Effector memory CD8-positive, alpha-beta T cell (primary cell): ENCODE measurements around the gene CELA2B.
"Not testable (repeated sequence)": the region's sequence is repeated elsewhere in the genome, so short reads cannot be mapped to it uniquely, and the experiment has no call there.

Experiments
- ATAC-seq: fragments of 150-1000 bp; cut with Tn5 transposase; replicated peaks from 2 replicates; pipeline ENCODE4 v1.10.0; 2021; ENCODE audit warnings: mild to moderate bottlenecking, moderate library complexity
- DNase-seq, 3 experiments: peaks; one replicate each; pipeline ENCODE4 v3.0.0; 2021
- H3K27ac Mint-ChIP-seq, 2 donors: one replicate each; pipeline ENCODE4 v1.8.0; 2022; ENCODE audit warnings: mild to moderate bottlenecking in 2 of 2, mixed read lengths in 2 of 2, moderate library complexity in 2 of 2
- H3K27me3 Mint-ChIP-seq, 2 donors: one replicate each; pipeline ENCODE4 v1.8.0; 2022; ENCODE audit warnings: mixed read lengths in 2 of 2
- H3K36me3 Mint-ChIP-seq: one replicate; pipeline ENCODE4 v1.8.0; 2022; ENCODE audit warnings: mild to moderate bottlenecking, moderate library complexity, mixed read lengths; ENCODE audit not compliant: insufficient read depth
- H3K4me1 Mint-ChIP-seq, 2 donors: one replicate each; pipeline ENCODE4 v1.8.0; 2022; ENCODE audit warnings: low read depth in 2 of 2, mixed read lengths in 2 of 2
- H3K4me3 Mint-ChIP-seq, 2 donors: one replicate each; pipeline ENCODE4 v1.8.0; 2022; ENCODE audit warnings: mild to moderate bottlenecking in 2 of 2, mixed read lengths in 2 of 2, moderate library complexity in 2 of 2
- H3K9me3 Mint-ChIP-seq, 2 donors: one replicate each; pipeline ENCODE4 v1.8.0; 2022; ENCODE audit warnings: mixed read lengths in 2 of 2
- total RNA-seq, 9 experiments: gene quantifications; one replicate each; lab custom pipeline; 2026; lab: John Stamatoyannopoulos, UW

CELA2B gene
- total RNA-seq, result 0 to 0.06 (median 0) reads per million in 9 experiments

DNA sequence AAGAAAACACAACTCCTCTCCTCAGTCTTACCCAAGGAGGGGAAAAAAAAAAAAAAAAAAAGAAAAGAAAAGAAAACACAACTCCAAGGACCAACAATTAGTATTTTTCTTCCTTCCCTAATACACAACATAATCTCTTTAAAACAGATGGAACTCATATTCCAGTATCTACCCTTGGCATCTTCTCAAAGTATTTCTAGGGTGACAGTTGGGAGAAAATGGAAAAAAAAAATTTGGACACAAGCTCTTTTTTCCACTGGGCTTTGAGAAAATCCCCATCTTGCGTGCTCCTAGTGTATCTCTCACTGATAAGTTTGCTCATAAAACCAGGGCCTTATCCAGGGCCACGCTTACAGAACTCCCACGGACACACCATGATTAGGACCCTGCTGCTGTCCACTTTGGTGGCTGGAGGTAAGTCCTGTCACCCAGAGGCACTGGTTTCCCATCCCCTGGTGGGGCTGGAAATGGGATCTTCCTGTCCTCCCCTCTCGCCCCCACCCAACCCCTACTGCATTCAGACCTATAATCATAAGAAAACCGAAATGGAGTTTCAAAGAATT, at the start of gene CELA2B:
Gene CELA2B (plus strand): TSS at position 353 of the 563 bp plus-strand sequence. CDS start 22 bp downstream, at position 375.
- Mint-ChIP-seq H3K36me3 (peaks cover under 1% of the 10 kb centered on the region), H3K27ac (no peak within 1 kb of the TSS), H3K9me3 (no peaks in the 10 kb centered on the region), H3K27me3 (no peaks in the 10 kb centered on the region), H3K4me3 (no peak within 1 kb of the TSS), H3K4me1 (no peaks in the 10 kb centered on the region)
- no peak for DNase-seq
- ATAC-seq, result no peak

DNA sequence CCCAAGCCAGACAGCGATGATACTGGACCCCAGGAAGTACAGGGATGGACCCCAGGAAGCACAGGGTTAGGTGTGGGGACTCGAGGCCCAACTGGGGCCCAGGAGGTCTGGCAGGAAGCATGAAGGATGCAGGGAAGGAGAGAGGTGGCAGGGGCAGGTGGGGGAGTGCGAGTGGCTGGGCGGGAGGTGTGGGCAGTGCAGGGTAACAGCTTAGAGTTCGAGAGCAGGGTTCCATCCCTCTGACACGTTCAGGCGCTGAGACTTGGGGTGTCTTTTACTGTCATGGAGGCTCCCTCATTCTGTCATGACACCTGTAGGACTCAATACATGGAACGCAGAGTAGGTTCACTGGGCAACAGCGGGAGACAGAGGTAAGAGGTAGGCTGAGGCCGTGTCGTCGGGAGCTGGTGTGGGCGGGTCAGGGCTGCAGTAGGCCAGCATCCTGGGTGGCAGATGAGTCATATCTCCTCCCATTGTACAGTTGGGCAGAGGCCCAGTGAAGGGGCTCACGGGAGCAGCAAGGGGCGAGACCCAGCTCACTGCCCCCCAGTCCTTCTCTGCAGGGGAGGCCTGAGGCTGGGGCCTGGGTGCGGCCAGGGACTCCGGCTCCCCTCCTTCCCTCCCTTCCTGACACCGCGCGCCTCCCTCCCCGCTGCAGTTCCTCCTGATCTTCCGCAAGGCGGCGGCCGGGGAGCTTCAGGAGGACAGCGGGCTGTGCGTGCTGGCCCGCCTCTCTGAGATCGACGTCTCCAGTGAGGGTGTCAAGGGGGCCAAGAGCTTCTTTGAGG, 49.2 kb upstream of the CELA2B start:
- peak overlapping the region; percentile 93 to 97 for H3K27ac Mint-ChIP-seq
- ATAC-seq, result no peak

DNA sequence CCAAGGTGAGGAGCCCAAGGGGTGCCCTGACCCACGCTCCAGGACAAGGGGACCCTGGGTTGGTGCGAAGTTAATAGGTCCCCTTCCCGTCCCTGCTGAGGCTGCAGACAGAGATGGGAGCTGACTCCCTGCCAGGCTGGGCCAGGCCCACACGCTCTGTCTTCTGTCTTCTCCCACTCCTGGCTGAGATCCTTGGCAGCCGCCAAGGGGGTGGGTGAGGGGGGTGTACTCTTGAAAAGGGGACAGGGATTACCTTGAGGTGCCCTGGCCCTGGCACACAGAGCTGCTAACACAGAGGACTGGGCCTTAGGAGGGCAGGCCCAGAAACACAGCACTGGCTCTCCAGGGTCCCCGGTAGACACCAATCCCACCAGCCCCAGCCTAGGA, 48.6 kb upstream of the CELA2B start:
- Mint-ChIP-seq H3K9me3 (no peaks in the 10 kb centered on the region), H3K4me1 (peaks cover 29 to 35% of the 10 kb centered on the region in 2 donors), H3K27ac (peak overlapping the region; percentile 93 to 97), H3K36me3 (peaks cover 100% of the 10 kb centered on the region), H3K4me3 (peak overlapping the region in 1 of 2 donors; percentile 70), H3K27me3 (no peaks in the 10 kb centered on the region)
- no peak for ATAC-seq
- DNase-seq, result no peak

More for the DNA sequence above, 49.2 kb upstream of the CELA2B start:
- peak overlapping the region; percentile 20 to 70 for H3K4me3 Mint-ChIP-seq
- H3K4me1 Mint-ChIP-seq, result peaks cover 30 to 37% of the 10 kb centered on the region in 2 donors
- no peak for DNase-seq
- H3K27me3 Mint-ChIP-seq, result no peaks in the 10 kb centered on the region
- H3K36me3 Mint-ChIP-seq, result peaks cover 100% of the 10 kb centered on the region
- H3K9me3 Mint-ChIP-seq, result no peaks in the 10 kb centered on the region

DNA sequence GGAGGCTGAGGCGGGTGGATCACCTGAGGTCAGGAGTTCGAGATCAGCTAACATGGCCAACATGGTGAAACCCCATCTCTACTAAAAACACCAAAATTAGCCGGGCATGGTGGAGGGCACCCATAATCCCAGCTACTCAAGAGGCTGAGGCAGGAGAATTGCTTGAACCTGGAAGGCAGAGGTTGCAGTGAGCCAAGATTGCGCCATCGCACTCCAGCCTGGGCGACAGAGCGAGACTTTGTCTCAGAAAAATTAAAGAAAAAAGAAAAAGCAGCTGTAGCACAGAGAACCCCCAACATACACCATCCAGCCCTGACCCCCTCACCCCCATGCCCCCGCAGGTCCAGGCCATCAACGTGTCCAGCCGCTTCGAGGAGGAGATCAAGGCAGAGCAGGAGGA, 47.7 kb upstream of the CELA2B start:
- Mint-ChIP-seq H3K27ac (peak overlapping the region; percentile 87 to 97), H3K4me1 (peaks cover 26 to 35% of the 10 kb centered on the region in 2 donors), H3K36me3 (peaks cover 100% of the 10 kb centered on the region), H3K4me3 (peak overlapping the region in 1 of 2 donors; percentile 57)
- not testable (repeated sequence) for ATAC-seq, H3K9me3 Mint-ChIP-seq, H3K27me3 Mint-ChIP-seq, DNase-seq

DNA sequence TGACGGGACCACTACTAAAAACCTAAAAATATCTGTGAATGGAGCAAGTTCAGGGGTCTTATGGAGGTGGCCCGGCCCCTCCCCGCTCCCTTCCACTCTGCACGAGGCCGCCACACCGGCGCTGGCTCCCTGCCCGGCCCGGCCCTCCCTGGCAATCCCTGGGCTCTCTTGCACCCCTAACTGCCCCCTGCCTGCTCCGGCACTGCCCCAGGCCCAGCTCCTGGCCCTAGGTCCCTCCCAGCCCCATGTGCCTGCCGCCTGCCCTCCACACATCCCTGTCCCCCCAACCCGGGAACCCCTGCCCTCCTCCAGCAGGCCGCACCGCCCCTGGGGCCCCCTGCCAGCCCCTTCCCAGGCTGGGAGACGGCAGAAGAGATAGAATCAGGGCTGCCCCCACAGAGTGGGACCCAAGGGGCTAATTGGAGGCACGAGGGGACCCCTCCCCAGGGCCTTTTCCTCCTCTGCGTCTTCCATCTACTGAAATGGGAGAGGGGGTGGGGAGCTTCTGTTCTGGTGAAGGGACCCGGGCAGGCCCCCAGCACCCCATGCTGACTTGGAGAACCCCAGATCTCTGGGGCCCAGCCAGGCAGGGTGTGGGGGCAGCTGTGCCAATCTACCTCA, 47.0 kb upstream of the CELA2B start:
- no peak for ATAC-seq
- Mint-ChIP-seq H3K36me3 (peaks cover 100% of the 10 kb centered on the region), H3K4me3 (peak overlapping the region in 1 of 2 donors; percentile 57), H3K4me1 (peaks cover 23 to 33% of the 10 kb centered on the region in 2 donors), H3K27ac (peak overlapping the region; percentile 62 to 97), H3K9me3 (no peaks in the 10 kb centered on the region), H3K27me3 (no peaks in the 10 kb centered on the region)
- DNase-seq, result no peak

DNA sequence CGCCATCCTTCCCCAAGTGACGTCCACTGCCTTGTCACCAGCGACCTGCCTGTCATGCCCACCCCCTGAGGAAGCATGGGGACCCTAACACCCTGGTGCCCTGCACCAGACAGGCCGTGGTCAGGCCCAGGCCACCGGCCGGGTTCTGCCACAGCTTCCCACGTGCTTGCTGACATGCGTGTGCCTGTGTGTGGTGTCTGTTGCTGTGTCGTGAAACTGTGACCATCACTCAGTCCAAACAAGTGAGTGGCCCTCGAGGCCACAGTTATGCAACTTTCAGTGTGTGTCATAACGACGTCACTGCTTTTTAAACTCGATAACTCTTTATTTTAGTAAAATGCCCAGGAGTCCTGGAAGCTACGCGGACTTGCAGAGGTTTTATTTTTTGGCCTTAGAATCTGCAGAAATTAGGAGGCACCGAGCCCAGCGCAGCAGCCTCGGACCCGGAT, 46.2 kb upstream of the CELA2B start:
- DNase-seq, result no peak
- peaks cover 99% of the 10 kb centered on the region for H3K36me3 Mint-ChIP-seq
- H3K4me3 Mint-ChIP-seq, result peak overlapping the region in 1 of 2 donors; percentile 54
- H3K4me1 Mint-ChIP-seq, result peaks cover 15 to 27% of the 10 kb centered on the region in 2 donors
- no peaks in the 10 kb centered on the region for H3K9me3 Mint-ChIP-seq
- H3K27ac Mint-ChIP-seq, result peak overlapping the region; percentile 62 to 97
- ATAC-seq, result no peak
- H3K27me3 Mint-ChIP-seq, result no peaks in the 10 kb centered on the region

DNA sequence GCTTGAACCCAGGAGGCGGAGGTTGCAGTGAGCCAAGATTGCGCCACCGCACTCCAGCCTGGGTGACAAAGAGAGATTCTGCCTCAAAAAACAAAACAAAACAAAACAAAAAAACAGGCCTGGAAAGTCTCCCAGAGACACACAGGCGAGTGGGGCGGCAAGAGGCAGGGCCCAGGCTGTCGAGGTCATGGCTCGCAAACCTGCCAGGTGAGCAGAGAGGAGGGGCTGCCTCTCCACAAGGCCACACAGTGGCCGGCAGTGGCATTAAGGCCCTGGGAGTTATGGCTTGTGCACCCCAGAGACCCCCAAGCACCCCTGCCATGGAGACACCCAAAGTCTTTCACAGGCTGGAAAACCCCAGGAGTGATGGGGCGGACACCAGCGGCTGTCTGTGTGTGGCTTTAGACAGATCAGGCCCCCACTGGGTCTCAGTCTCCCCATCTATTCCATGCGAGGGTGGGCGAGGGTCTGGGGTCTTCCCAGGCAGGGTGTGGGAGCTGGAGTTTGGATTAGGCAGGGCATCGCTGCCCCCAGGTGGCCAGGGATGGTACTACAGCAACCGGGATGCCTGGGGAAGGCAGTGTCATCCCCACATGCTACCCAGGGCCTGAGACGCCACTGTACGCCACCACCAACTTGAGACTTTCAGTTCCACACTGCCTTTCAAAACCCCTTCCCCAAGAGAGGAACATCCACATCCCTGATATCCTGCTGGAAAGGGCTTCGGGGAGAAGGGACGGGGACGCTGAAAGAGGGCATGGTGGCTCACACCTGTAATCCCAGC, 44.9 kb upstream of the CELA2B start:
- Mint-ChIP-seq H3K9me3 (no peaks in the 10 kb centered on the region), H3K27me3 (no peaks in the 10 kb centered on the region), H3K27ac (peak overlapping the region; percentile 64 to 97), H3K36me3 (peaks cover 98% of the 10 kb centered on the region), H3K4me3 (peak overlapping the region in 1 of 2 donors; percentile 54), H3K4me1 (peaks cover 11 to 20% of the 10 kb centered on the region in 2 donors)
- DNase-seq (peak; percentile 79 to 83 (median 79)), ATAC-seq (peak; percentile 60)

DNA sequence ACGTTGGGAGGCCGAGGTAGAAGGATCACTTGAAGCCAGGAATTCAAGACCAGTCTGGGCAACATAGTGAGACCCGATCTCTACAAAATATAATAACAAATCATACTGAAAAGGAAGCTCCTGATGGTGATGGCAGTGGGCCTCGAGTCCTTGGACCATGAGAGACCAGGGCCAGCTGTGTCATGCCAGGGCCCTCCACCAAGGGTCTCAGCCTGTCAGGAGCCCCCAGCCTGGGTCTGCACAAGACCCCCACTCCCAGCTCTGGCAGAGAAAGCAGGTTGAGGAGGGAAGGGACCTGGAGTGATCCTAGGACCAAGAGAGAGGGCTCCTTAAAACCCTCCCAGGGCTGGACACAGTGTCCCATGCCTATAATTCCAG, 44.3 kb upstream of the CELA2B start:
- Mint-ChIP-seq H3K9me3 (no peaks in the 10 kb centered on the region), H3K36me3 (peaks cover 97% of the 10 kb centered on the region), H3K27me3 (no peaks in the 10 kb centered on the region), H3K27ac (peak overlapping the region; percentile 64 to 97), H3K4me3 (peak overlapping the region in 1 of 2 donors; percentile 54), H3K4me1 (peaks cover 5 to 15% of the 10 kb centered on the region in 2 donors)
- no peak for ATAC-seq
- DNase-seq, result no peak

DNA sequence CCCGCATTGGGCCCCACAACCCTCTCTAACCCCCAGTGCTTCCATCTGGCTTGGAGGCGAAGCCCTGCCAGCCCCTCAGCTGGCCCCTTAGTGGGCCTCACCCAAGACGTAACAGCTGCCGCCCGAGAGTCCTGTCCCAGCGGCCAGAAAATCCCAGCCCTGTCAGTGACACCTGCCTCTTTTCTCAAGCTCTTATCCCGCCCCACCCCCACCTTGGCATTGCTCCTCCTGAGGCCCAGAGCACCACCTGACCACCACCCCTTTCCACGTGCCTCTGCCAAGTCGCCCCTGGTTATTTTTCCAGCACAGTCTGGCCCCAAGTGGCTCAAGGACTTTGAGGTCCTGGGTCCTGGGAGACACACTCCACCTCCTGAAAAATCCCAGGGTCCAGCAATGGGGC, 43.6 kb upstream of the CELA2B start:
- ATAC-seq, result no peak
- no peak for DNase-seq
- H3K27ac Mint-ChIP-seq, result peak overlapping the region; percentile 64 to 97
- H3K4me1 Mint-ChIP-seq, result peaks cover 3 to 13% of the 10 kb centered on the region in 2 donors
- H3K36me3 Mint-ChIP-seq, result peaks cover 97% of the 10 kb centered on the region
- no peaks in the 10 kb centered on the region for H3K27me3 Mint-ChIP-seq
- H3K4me3 Mint-ChIP-seq, result peak overlapping the region in 1 of 2 donors; percentile 54
- H3K9me3 Mint-ChIP-seq, result no peaks in the 10 kb centered on the region

DNA sequence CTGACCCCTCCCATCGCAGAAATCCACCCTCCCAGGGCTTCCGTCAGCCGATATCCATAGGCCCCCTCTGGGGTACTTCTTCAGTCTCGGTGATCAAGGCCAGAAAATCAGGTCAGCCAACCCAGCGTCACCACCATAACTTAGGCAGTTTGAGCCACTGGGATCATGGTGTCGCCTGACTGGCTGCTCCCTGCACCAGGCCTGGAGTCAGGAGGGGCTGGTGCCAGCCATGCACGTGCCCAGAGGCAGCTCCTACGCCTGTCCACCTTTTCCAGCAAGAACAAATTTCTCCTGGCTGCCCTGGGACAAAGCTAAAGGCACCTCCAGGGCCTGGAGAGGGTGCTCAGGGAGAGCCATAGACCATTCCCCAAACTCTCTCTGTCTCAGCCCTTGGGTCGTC, 42.4 kb upstream of the CELA2B start:
- H3K4me1 Mint-ChIP-seq, result peaks cover 0 to 9% of the 10 kb centered on the region in 2 donors
- no peaks in the 10 kb centered on the region for H3K27me3 Mint-ChIP-seq
- H3K36me3 Mint-ChIP-seq, result peaks cover 92% of the 10 kb centered on the region
- peak overlapping the region in 1 of 2 donors; percentile 29 for H3K4me3 Mint-ChIP-seq
- no peaks in the 10 kb centered on the region for H3K9me3 Mint-ChIP-seq
- DNase-seq, result no peak
- peak overlapping the region; percentile 64 to 97 for H3K27ac Mint-ChIP-seq
- ATAC-seq, result no peak

DNA sequence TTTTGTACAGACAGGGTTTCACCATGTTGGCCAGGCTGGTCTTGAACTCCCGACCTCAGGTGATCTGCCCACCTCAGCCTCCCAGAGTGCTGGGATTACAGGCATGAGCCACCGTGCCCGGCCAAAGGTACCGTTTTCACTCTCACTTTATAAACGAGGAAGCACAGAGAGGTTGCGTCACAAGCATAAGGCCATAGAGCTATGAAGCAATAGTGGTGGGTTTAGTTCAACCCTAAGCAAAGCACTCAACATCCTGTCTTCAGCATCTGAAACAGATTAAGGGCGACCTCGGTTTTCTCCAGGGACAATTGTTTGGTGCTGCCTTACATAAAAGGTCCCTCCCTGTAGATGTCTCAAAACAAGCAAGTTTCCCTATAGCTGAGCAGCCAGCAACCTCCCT, 41.2 kb upstream of the CELA2B start:
- peak; percentile 6 for ATAC-seq
- Mint-ChIP-seq H3K27ac (peak overlapping the region in 1 of 2 donors; percentile 97), H3K36me3 (peaks cover 85% of the 10 kb centered on the region)
- not testable (repeated sequence) for DNase-seq, H3K4me1 Mint-ChIP-seq, H3K4me3 Mint-ChIP-seq, H3K9me3 Mint-ChIP-seq, H3K27me3 Mint-ChIP-seq

DNA sequence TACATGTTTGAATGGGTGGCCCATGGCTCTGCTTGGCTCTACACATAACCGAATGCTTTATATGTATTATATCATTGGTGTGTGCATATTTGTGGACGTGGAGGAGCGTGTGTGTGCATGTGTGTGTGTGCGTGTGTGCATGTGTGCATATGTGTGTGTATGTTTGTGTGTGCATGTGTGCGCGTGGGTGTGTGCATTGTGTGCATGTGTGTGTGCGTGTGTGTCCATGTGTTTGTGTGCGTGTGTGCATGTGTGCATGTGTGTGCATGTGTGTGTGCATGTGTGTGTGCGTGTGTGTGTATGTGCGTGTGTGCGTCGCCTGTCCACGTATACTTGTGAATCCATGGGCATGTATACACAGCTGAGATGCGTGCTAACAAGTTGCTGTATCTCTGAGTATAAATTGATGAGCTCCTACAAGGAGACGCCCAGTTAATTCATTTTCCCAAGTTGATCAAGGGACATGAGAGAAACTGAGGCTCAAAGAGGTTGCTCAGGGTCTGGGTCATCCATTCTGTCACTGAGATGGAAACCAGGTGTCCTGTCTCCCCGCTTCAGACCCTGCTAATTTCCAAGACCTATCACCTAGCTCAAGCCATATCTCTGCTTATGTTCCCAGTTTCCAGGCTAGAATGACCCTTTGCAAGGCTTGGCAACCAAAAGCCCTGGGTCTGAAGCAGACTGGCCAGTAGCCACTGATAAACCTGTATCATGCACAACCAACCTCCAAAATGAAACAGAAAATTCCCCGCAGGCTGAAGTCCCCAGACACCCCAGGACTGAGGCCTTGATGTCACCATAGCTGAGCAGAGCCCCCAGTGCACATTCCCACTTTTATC, 40.4 kb upstream of the CELA2B start:
- H3K36me3 Mint-ChIP-seq, result peaks cover 81% of the 10 kb centered on the region
- peaks cover 0 to 4% of the 10 kb centered on the region in 2 donors for H3K4me1 Mint-ChIP-seq
- no peaks in the 10 kb centered on the region for H3K27me3 Mint-ChIP-seq
- no peak overlapping the region for H3K4me3 Mint-ChIP-seq
- peak overlapping the region in 1 of 2 donors; percentile 97 for H3K27ac Mint-ChIP-seq
- no peak for ATAC-seq
- no peaks in the 10 kb centered on the region for H3K9me3 Mint-ChIP-seq
- DNase-seq, result no peak
